ENCODE data around the gene PTS.

DNA sequence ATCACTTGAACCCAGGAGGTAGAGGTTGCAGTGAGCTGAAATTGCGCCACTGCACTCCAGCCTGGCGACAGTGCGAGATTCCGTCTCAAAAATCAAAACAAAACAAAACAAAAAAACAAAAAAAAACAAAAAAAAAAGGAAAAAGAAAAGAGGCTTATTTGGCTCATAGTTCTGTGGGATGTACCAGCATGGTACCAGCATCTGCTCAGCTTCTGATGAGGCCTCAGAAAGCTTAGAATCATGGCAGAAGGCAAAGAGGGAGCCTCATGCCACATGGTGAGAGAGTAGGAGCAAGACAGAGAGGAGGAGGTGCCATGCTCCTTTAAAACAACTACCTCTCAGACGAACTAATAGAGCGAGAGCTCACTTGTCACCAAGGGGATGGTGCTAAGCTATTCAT, 10.6 kb upstream of the PTS start:
- TF ChIP-seq POLR2A (IDR thresholded peaks at IDR 0.05), result no peak
- TF ChIP-seq, protein P1, sequence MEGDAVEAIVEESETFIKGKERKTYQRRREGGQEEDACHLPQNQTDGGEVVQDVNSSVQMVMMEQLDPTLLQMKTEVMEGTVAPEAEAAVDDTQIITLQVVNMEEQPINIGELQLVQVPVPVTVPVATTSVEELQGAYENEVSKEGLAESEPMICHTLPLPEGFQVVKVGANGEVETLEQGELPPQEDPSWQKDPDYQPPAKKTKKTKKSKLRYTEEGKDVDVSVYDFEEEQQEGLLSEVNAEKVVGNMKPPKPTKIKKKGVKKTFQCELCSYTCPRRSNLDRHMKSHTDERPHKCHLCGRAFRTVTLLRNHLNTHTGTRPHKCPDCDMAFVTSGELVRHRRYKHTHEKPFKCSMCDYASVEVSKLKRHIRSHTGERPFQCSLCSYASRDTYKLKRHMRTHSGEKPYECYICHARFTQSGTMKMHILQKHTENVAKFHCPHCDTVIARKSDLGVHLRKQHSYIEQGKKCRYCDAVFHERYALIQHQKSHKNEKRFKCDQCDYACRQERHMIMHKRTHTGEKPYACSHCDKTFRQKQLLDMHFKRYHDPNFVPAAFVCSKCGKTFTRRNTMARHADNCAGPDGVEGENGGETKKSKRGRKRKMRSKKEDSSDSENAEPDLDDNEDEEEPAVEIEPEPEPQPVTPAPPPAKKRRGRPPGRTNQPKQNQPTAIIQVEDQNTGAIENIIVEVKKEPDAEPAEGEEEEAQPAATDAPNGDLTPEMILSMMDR (IDR thresholded peaks at IDR 0.05), result no peak
